CD4-positive, alpha-beta T cell treated with Interleukin-2 at 100 ng/mL for 4 hours (primary cell): ENCODE results near the gene SH2B3.
A peak's percentile ranks its signal among the peaks of the same experiment; 100 is the strongest.

ENCODE experiments used
- DNase-seq: peaks from one replicate; pipeline ENCODE4 v3.0.0-alpha.2; 2020; ENCODE audit warnings: low spot score

Gene SH2B3

GRCh38 chr12:111409403-111409779, 3.7 kb downstream of the SH2B3 start:
- DNase-seq, result no peak

GRCh38 chr12:111409780-111410430, 4.2 kb downstream of the SH2B3 start:
- DNase-seq, result no peak

DNA sequence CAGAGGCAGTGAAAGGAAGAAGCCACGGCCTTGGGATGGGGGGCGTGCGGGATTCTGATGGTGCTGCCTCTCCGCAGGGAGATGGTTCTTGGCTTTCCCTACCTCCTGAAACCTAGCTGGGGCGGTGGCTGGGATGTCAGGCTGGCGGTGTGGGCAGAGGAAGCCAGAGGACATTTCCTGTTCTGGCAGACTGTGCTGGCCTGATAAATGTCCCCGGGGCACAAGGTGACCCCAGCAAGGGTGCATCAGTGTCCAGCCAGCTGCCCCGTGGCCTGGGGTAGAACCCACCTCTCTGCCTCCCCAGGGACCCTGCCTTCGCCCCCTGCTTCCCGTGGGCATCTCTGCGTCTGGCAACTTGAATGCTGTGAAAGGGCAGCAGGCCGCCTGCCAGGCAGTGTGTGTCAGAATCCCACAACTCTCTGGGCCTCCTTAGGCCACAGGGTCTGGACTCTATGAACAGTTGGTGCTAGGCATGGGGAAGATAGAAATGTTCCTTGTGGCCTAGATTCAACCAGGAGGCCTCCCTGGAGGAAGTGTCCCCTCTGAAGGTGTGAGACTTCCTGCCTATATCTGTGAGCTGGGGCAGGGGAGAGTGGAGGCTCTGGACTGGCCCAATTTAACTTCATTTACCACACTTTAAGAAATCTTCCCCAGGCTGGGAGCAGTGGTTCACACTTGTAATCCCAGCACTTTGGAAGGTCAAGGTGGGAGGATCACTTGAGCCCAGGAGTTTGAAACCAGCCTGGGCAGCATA, 4.9 kb downstream of the SH2B3 start:
- DNase-seq, result no peak

DNA sequence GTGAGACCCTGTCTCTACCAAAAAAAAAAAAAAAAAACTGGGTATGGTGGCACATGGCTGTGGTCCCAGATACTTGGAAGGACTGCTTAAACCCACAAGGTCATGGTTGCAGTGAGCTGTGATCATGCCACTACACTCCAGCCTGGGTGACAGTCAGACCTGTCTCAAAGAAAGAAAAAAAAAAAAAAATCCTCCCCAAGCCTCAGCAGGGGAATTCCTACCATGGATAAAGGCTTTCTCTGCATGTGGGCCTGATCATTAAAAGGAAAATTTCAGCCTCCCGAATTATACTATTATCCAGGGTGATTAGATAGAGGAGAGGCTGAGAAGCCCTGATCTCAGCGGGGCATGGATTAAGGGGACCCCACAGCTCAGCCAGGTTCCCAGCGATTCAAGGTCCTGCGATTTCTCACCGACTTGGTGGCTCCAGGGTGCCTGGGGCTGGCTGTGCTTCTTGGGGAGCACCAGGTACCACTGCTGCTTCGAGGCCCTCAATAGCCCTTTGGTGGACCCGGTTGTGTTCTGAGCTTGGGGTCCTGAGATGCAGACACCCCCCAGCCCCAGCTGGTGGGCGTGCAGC, 5.6 kb downstream of the SH2B3 start:
- peak; percentile 55 for DNase-seq

GRCh38 chr12:111412007-111412829, 6.5 kb downstream of the SH2B3 start:
- no peak for DNase-seq

GRCh38 chr12:111412830-111413441, 7.2 kb downstream of the SH2B3 start:
- no peak for DNase-seq

GRCh38 chr12:111413442-111414086, 7.8 kb downstream of the SH2B3 start:
- DNase-seq, result no peak

- no peak for DNase-seq
Measured at GRCh38 chr12:111414711-111415252, 9.1 kb downstream of the SH2B3 start.

- no peak for DNase-seq
Measured at GRCh38 chr12:111417290-111417689, 11.6 kb downstream of the SH2B3 start.

- DNase-seq, result no peak
Measured at GRCh38 chr12:111417784-111418593, 12.3 kb downstream of the SH2B3 start.

DNA sequence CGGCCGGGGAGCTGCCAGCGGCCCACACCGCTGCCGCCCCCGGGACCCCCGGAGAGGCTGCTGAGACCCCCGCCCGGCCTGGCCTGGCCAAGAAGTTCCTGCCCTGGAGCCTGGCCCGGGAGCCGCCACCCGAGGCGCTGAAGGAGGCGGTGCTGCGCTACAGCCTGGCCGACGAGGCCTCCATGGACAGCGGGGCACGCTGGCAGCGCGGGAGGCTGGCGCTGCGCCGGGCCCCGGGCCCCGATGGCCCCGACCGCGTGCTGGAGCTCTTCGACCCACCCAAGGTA, 12.8 kb downstream of the SH2B3 start:
- DNase-seq, result no peak

- no peak for DNase-seq
Measured at GRCh38 chr12:111419784-111420183, 14.1 kb downstream of the SH2B3 start.

DNA sequence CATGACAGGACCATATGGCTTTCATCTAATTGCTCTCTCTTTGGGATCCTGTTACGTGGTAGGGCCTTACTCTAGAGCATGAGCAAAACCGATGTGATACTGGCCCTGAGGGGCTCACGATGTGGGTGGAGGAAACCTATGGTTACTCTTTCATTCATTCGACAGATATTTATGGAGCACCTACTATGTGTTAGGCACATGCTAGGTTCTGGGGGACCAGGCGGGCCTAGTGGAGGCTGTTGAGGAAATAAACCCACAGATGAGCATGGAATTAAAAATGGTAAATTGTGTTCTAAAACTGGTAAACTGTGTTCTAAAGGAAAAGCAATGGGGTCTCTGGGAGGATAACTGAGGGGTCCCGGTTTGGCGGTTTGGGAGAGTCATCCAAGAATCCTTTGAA, 14.8 kb downstream of the SH2B3 start:
- DNase-seq, result no peak

DNA sequence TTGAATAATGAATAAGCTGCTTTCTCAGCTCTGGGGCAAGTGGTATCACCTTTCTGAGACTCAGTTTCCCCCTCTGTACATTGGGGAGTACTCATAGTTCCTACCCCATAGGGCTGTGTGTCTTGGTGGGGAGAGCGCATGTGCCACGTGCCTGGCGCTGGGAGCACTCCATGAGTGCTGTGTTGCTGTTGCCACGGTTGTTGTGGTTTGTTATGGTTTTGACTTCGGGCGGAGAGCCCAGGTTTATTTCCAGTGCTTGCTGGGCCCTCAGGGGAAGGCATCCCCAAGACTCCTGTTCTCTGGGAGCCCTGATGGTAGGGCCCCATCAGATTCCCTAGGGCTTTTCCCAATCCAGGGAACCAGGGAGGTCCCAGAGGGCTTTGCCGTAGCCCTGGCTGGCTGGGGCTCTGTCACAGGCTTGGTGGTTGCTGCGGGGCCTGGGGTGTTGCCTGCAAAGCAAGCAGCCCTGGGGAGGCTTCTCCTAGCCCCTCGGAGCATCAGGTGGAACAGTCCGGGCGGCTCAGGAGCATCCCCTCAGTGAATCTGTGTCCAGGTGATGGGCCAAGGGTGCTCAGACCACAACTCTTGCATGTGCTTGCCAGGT, 18.6 kb downstream of the SH2B3 start:
- no peak for DNase-seq

GRCh38 chr12:111424793-111425251, 19.1 kb downstream of the SH2B3 start:
- DNase-seq, result no peak

DNA sequence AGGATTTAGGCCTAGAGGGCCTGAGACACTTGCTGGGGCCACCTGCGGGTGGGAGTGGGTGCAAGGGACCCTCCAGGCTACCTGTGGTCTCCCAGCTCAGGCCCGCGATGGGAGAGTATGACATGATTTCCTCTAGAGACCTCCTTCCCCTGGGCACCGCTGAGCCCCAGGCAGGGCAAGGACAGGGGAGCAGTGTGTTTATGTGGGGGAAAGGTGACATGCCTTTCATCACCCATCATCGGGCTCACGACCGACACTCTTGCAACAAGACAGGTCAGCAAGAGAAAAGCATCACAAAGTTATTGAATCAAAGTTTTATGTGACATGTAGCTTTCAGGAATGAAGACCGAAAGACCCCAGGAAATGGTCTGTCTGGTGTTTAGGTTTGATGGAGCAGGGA, 19.9 kb downstream of the SH2B3 start:
- DNase-seq, result no peak

GRCh38 chr12:111426344-111427185, 20.8 kb downstream of the SH2B3 start:
- peak; percentile 60 for DNase-seq

GRCh38 chr12:111427417-111428074, 21.8 kb downstream of the SH2B3 start:
- DNase-seq, result no peak
